ENCODE measurements around the gene FBXO40.

The FBXO40 gene

GRCh38 chr3:121649645-121650044 lies 56.5 kb downstream of the FBXO40 start:
- H3K27ac ChIP-seq = no peak overlapping the region
- no peaks in the 10 kb centered on the region for H4K20me1 ChIP-seq (ENCODE audit: insufficient read depth)
- no peak overlapping the region for H3K4me3 ChIP-seq (IDR thresholded peaks at IDR 0.05; ENCODE audit: insufficient read depth, low read depth, low read length)
- H3K36me3 ChIP-seq (ENCODE audit: insufficient read depth) = no peaks in the 10 kb centered on the region
- H3K79me2 ChIP-seq (ENCODE audit: insufficient read depth, low read depth) = no peaks in the 10 kb centered on the region
- peaks cover 10% of the 10 kb centered on the region for H3K4me1 ChIP-seq (ENCODE audit: low read depth, poor library complexity, severe bottlenecking)
- no peak overlapping the region for H3K9ac ChIP-seq
- H3K4me2 ChIP-seq = no peak overlapping the region
- H3K27me3 ChIP-seq (ENCODE audit: insufficient read depth, low read depth) = no peaks in the 10 kb centered on the region
- TF ChIP-seq CTCF (conservative IDR thresholded peaks at IDR 0.05; ENCODE audit: low read depth, low read length) = no peak
- H2AFZ ChIP-seq (ENCODE audit: low read depth) = no peak overlapping the region

- no peak overlapping the region for H3K27ac ChIP-seq
- H3K27me3 ChIP-seq (ENCODE audit: insufficient read depth, low read depth) = no peaks in the 10 kb centered on the region
- no peaks in the 10 kb centered on the region for H3K79me2 ChIP-seq (ENCODE audit: insufficient read depth, low read depth)
- no peaks in the 10 kb centered on the region for H3K36me3 ChIP-seq (ENCODE audit: insufficient read depth)
- no peak overlapping the region for H3K9ac ChIP-seq
- peaks cover 10% of the 10 kb centered on the region for H3K4me1 ChIP-seq (ENCODE audit: low read depth, poor library complexity, severe bottlenecking)
- no peak overlapping the region for H2AFZ ChIP-seq (ENCODE audit: low read depth)
- no peak for TF ChIP-seq CTCF (conservative IDR thresholded peaks at IDR 0.05; ENCODE audit: low read depth, low read length)
- H3K4me2 ChIP-seq = no peak overlapping the region
- H4K20me1 ChIP-seq (ENCODE audit: insufficient read depth) = no peaks in the 10 kb centered on the region
- H3K4me3 ChIP-seq (IDR thresholded peaks at IDR 0.05; ENCODE audit: insufficient read depth, low read depth, low read length) = no peak overlapping the region
These were observed 58.5 kb downstream of the FBXO40 start for GRCh38 chr3:121651684-121652083.

- H3K9ac ChIP-seq = no peak overlapping the region
- H4K20me1 ChIP-seq (ENCODE audit: insufficient read depth) = no peaks in the 10 kb centered on the region
- no peak overlapping the region for H2AFZ ChIP-seq (ENCODE audit: low read depth)
- H3K79me2 ChIP-seq (ENCODE audit: insufficient read depth, low read depth) = peaks cover 17% of the 10 kb centered on the region
- H3K36me3 ChIP-seq (ENCODE audit: insufficient read depth) = no peaks in the 10 kb centered on the region
- no peak overlapping the region for H3K27ac ChIP-seq
- H3K4me2 ChIP-seq = no peak overlapping the region
- no peaks in the 10 kb centered on the region for H3K27me3 ChIP-seq (ENCODE audit: insufficient read depth, low read depth)
- H3K4me1 ChIP-seq (ENCODE audit: low read depth, poor library complexity, severe bottlenecking) = peaks cover 20% of the 10 kb centered on the region
- TF ChIP-seq CTCF (conservative IDR thresholded peaks at IDR 0.05; ENCODE audit: low read depth, low read length) = no peak
- no peak overlapping the region for H3K4me3 ChIP-seq (IDR thresholded peaks at IDR 0.05; ENCODE audit: insufficient read depth, low read depth, low read length)
These were observed 61.6 kb downstream of the FBXO40 start for GRCh38 chr3:121654493-121655385.

DNA sequence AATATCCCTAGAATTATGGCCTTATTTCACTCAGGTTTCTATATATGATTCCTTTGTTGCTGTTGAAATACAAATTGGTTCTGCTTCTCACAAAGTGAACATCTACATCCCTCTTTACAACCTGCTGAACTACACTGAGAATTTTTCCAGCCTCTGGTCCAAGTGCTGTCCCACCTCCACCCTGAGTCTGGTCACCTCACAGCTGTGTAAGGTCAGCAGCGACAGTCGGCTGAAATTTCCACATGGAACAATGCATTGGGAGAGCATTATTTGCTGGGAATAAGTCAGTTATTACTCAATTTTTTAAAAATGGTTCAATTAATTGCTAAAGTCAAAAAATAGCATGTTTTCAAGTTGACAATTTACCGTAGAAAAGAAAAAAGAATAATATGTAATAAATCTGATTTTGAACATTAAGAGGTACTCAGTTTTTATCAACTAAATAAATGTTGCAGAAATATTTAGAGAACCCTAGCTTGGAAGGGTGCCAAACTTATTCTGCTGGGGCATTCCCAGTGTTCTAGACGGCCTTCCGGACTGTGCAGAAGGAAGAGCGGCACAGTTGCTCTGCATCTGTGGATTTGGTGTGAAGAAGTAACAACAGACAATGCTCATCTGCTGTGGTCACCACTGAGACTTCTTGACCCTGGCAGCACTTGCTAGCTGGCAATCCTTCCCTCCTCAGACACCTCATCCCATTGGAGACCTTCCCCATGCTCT lies 65.7 kb downstream of the FBXO40 start:
- no peak overlapping the region for H3K27ac ChIP-seq
- no peaks in the 10 kb centered on the region for H3K36me3 ChIP-seq (ENCODE audit: insufficient read depth)
- H3K4me1 ChIP-seq (ENCODE audit: low read depth, poor library complexity, severe bottlenecking) = peaks cover 21% of the 10 kb centered on the region
- peaks cover 21% of the 10 kb centered on the region for H3K79me2 ChIP-seq (ENCODE audit: insufficient read depth, low read depth)
- no peak for TF ChIP-seq CTCF (conservative IDR thresholded peaks at IDR 0.05; ENCODE audit: low read depth, low read length)
- H3K4me2 ChIP-seq = peak overlapping the region; percentile 66
- no peaks in the 10 kb centered on the region for H3K27me3 ChIP-seq (ENCODE audit: insufficient read depth, low read depth)
- no peak overlapping the region for H3K9ac ChIP-seq
- no peaks in the 10 kb centered on the region for H4K20me1 ChIP-seq (ENCODE audit: insufficient read depth)
- H2AFZ ChIP-seq (ENCODE audit: low read depth) = no peak overlapping the region
- no peak overlapping the region for H3K4me3 ChIP-seq (IDR thresholded peaks at IDR 0.05; ENCODE audit: insufficient read depth, low read depth, low read length)

All from KMS-11 (cell line).